GM21825 (cell line): ENCODE results near the gene FSD1L.
"Not testable (repeated sequence)": the region's sequence is repeated elsewhere in the genome, so short reads cannot be mapped to it uniquely, and the experiment has no call there.

Experiments used
- ATAC-seq: cut with Tn5 transposase; IDR thresholded peaks from one replicate; pipeline ENCODE4 v1.9.1; 2021; ENCODE audit warnings: mild to moderate bottlenecking, moderate library complexity; ENCODE audit not compliant: unreplicated experiment

FSD1L gene

DNA sequence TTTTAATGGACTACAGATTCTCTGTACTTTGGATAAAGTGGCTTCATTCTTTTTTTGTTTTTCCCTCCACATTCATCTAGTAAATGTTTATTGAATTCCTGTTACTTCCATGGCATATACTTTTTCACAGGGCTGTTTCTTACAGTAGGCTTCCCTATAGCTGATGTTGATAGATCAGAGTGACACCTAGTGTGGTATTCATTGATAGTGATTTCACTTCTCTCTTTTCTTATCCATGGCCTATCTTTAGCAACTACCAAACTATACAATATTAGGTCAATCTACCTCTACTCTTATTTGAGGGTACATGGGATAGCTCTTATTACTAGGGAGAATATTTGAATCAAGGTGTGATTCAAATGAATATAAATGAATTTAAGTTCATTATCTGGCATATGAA is 35.8 kb downstream of the FSD1L start:
- no peak for ATAC-seq

- ATAC-seq, result no peak
These were observed 36.4 kb downstream of the FSD1L start for GRCh38 chr9:105484226-105484625.

DNA sequence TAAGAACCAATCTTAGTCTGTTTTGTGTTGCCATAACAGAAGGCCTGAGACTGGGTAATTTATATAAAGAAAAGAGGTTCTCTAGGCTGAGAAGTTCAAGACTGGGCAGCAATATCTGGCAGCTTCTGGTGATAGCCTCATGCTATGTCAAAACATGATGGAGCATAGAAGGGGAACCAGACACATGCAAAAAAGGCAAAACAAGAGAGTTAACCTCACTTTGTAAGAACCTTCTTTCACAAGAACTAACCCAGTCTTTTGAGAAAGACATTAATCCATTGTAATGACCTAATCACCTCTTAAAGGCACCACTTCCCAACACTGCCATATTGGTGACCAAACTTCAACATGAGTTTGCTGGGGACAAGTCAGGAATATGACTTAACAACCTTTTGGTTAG is 37.3 kb downstream of the FSD1L start:
- ATAC-seq, result no peak

DNA sequence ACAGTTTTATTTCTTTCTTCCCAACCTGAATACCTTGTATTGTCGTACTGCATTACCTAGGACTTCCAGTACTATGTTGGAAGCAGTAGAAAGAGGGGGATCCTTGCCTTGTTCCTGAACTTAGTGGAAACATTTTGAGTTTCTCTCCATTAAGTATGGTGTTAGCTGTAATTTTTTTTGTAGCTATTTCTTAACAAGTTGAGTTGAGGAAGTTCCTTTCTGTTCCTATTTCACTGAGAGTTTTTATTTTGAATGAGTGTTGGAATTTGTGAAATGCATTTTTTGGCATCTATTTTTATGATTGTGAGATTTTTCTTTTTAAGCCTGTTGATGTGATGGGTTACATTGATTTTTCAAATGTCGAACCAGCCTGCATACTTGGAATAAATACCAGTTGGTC is 49.0 kb downstream of the FSD1L start:
- ATAC-seq, result no peak

DNA sequence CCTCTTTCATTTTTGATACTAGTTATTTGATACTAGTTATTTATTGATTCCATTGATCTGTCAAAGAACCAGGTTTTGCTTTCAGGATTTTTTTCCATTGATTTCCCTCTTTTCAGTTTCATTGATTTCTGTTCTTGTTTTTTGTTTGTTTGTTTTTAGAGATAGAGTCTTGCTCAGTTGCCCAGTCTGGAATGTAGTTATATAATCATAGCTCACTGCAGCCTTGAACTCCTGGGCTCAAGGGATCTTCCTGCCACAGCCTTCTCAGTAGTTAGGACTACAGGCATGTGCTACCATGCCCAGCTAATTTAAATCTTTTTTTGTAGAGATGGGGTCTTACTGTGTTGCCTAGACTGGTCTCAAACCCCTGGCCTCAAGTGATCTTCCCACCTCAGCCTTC is 49.9 kb downstream of the FSD1L start:
- ATAC-seq, result no peak

- ATAC-seq, result peak; percentile 89
These were observed 52.4 kb downstream of the FSD1L start for GRCh38 chr9:105500108-105500766.

DNA sequence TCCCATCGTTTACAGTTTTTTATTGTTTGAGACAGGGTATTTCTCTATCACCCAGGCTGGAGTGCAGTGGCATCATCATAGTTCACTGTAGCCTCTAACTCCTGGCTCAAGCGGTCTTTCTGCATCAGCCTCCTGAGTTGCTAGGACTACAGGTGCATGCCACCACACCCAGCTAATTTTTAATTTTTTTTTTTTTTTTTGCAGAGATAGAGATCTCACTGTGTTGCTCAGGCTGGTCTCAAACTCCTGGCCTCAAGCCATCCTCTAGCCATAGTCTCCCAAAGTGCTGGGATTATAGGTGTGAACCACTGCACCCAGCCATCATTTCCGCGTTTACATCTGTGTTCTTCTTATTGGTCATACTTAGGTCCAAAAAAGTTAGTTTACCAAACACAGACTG is 53.6 kb downstream of the FSD1L start:
- ATAC-seq, result no peak

DNA sequence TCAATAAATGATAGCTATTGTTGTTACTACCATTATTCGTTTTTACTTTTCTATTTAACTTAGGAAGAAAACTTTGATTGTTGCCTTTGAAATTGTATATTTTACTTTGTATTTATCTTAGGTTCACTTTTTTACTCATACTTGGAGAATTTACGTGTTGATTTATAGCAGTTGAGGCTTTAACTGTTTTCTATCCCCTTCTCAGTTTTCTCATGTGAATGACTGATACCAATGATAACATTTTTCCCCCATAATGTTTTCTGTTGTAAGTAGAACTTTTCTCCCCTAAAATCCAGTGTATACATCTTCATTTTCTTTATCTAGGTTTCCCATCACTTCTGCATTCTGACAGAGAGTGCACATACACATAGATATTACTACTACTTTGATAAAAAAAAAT is 54.4 kb downstream of the FSD1L start:
- ATAC-seq, result no peak

- ATAC-seq, result no peak
These were observed 56.0 kb downstream of the FSD1L start for GRCh38 chr9:105503881-105504280.

- ATAC-seq, result no peak
These were observed 59.4 kb downstream of the FSD1L start for GRCh38 chr9:105507096-105507790.

DNA sequence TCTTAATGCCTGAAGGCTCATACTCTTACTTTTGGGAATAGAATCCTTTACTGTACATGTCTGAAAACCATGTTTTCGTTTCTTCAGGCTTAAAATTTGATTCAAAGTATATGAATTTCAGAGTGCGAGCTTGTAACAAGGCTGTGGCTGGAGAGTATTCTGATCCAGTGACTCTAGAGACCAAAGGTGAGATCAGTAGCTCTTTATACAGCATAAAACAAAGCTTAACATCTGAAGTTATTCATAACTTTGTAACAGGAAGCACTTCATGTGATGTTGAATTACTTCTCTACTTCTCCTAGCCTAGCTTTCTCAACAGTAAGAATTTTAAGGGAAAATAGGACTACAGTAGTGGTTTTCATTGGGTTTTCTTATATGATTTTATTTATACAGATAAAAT is 60.7 kb downstream of the FSD1L start:
- no peak for ATAC-seq

GRCh38 chr9:105510024-105510423 is 62.2 kb downstream of the FSD1L start:
- ATAC-seq, result peak; percentile 67

GRCh38 chr9:105511446-105511845 is 63.6 kb downstream of the FSD1L start:
- ATAC-seq, result no peak

- no peak for ATAC-seq
These were observed 68.1 kb downstream of the FSD1L start for GRCh38 chr9:105515811-105516413.

GRCh38 chr9:105519710-105520369 is 72.0 kb downstream of the FSD1L start:
- peak; percentile 70 for ATAC-seq

DNA sequence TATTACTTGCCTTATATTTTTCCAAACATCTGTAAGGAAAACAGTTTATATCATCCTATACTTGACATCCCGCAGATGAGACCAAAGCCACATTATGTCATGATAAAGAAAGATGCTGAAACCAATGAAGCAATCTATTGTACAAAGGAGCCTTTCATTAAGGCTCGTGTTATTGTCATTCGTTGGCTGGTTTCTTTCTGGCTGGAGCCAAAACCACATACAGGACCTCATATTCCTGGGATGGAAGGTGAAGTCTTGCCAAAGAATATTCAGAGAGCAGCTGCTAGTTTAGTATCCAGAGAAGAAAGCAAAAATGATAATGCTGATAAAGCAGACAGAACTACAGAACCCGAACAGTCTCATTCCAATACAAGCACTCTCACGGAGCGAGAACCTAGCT is 73.2 kb downstream of the FSD1L start:
- not testable (repeated sequence) for ATAC-seq

DNA sequence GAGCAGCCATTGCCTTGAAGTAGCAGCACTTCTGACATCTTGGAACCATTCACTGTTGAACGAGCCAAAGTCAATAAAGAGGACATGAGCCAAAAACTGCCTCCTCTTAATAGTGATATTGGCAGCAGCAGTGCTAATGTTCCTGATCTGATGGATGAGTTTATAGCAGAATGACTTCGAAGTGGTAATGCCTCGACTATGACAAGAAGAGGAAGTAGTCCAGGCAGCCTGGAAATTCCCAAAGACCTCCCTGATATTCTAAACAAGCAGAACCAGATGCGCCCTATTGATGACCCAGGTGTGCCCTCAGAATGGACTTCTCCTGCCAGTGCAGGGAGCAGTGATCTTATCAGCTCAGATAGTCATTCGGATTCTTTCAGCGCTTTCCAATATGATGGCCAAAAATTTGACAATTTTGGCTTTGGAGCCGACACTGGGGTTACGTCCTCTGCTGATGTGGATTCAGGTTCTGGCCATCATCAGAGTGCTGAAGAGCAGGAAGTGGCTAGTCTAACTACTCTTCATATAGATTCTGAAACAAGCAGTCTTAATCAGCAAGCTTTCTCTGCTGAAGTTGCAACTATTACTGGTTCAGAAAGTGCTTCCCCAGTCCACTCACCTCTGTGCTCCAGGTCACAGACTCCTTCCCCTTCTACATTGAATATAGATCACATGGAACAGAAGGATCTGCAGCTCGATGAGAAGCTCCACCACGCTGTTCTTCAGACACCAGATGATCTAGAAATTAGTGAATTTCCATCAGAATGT is 75.0 kb downstream of the FSD1L start:
- ATAC-seq, result peak; percentile 80

GRCh38 chr9:105531530-105531929 is 83.7 kb downstream of the FSD1L start:
- ATAC-seq, result no peak

- ATAC-seq, result peak; percentile 48
These were observed 88.3 kb downstream of the FSD1L start for GRCh38 chr9:105535920-105536668.

GRCh38 chr9:105539452-105539851 is 91.6 kb downstream of the FSD1L start:
- ATAC-seq, result no peak
